Osteoblast (primary cell): Measurements from ENCODE around the gene SPACA7. TPM values are rescaled to one million over a fixed set of nuclear protein-coding genes. Genes with fewer than 3 reads are reported as not detected.
"Not testable (repeated sequence)": the region's sequence is repeated elsewhere in the genome, so short reads cannot be mapped to it uniquely, and the experiment has no call there.

Experiments used
- DNase-seq: peaks from one replicate; pipeline ENCODE4 v3.0.0; 2011; ENCODE audit warnings: low spot score, mixed read lengths; ENCODE audit not compliant: insufficient read length; ENCODE audit errors: missing footprints
- H2AFZ ChIP-seq: 2 replicates; pipeline ENCODE4 v1.6.0; 2011; ENCODE audit warnings: mild to moderate bottlenecking, low read length
- H3K27ac ChIP-seq: 2 replicates; pipeline ENCODE4 v1.5.1; 2011; ENCODE audit warnings: mild to moderate bottlenecking, low read depth, low read length, moderate library complexity
- H3K27me3 ChIP-seq: 2 replicates; pipeline ENCODE4 v1.6.0; 2012; ENCODE audit warnings: mild to moderate bottlenecking, control low read depth, inconsistent platforms, low read length, moderate library complexity; ENCODE audit not compliant: insufficient read depth
- H3K36me3 ChIP-seq: 2 replicates; pipeline ENCODE4 v1.5.1; 2011; ENCODE audit warnings: mild to moderate bottlenecking, low read length, control low read depth, moderate library complexity; ENCODE audit not compliant: insufficient read depth
- H3K4me1 ChIP-seq: 2 replicates; pipeline ENCODE4 v1.5.1; 2011; ENCODE audit warnings: mild to moderate bottlenecking, low read length, control low read depth, moderate library complexity; ENCODE audit not compliant: insufficient read depth
- H3K4me2 ChIP-seq: 2 replicates; pipeline ENCODE4 v1.6.0; 2011; ENCODE audit warnings: mild to moderate bottlenecking, low read length; ENCODE audit not compliant: insufficient read depth
- H3K4me3 ChIP-seq: fragments of 200-600 bp; sonication (generic); 3 replicates; pipeline ENCODE4 v1.5.1; 2012; ENCODE audit warnings: mild to moderate bottlenecking, low read length, inconsistent platforms; ENCODE audit not compliant: insufficient read depth
- H3K79me2 ChIP-seq: 2 replicates; pipeline ENCODE4 v1.6.0; 2012; ENCODE audit warnings: mild to moderate bottlenecking, low read length, control low read depth, inconsistent platforms; ENCODE audit not compliant: insufficient read depth
- H3K9me3 ChIP-seq: 2 replicates; pipeline ENCODE4 v1.5.1; 2011; ENCODE audit warnings: low read depth, low read length, control low read depth
- H4K20me1 ChIP-seq: 2 replicates; pipeline ENCODE4 v1.6.0; 2012; ENCODE audit warnings: mild to moderate bottlenecking, low read length, control low read depth; ENCODE audit not compliant: insufficient read depth
- CTCF ChIP-seq: IDR thresholded peaks from 2 replicates; pipeline ENCODE4 v1.5.1; 2011; ENCODE audit warnings: mild to moderate bottlenecking, low read depth, low read length, moderate library complexity; ENCODE audit errors: extremely low read depth
- total RNA-seq: library from RNA; depleted of rRNA; stranded (reverse); fragments of >200 nt; gene quantifications from 2 replicates; pipeline ENCODE4 v1.2.3, GENCODE V29; 2012

The SPACA7 gene
- total RNA-seq, 1 donor = not detected

DNA sequence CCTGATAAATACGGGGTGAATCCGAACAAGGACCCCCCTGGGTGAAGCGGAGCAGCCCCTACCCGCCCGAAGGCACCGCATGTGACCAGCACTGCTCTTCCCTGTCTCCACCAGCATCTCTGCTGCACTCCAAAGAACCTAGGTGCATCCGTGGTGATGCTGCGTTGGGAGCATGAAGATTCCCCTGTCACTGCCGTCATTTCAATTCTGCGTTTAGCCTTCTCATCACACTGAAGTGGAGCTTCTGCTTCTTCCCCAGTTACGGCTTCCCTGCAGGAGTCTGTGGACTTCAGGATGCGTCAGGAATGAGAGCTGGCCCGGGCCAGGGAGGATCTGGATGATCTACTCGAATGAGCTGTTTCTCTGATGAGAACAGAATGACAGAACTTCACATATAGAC lies 47.9 kb downstream of the SPACA7 start:
- Histone ChIP-seq H3K4me1 (no peaks in the 10 kb centered on the region), H3K27me3 (no peaks in the 10 kb centered on the region), H4K20me1 (no peaks in the 10 kb centered on the region), H2AFZ (no peak overlapping the region), H3K36me3 (no peaks in the 10 kb centered on the region), H3K9me3 (peaks cover 4% of the 10 kb centered on the region), H3K4me2 (no peak overlapping the region), H3K4me3 (no peak overlapping the region), H3K79me2 (no peaks in the 10 kb centered on the region), H3K27ac (no peak overlapping the region)
- no peak for TF ChIP-seq CTCF
- no peak for DNase-seq

- no peaks in the 10 kb centered on the region for H3K79me2 ChIP-seq
- no peaks in the 10 kb centered on the region for H3K36me3 ChIP-seq
- no peak overlapping the region for H3K4me3 ChIP-seq
- no peak overlapping the region for H2AFZ ChIP-seq
- DNase-seq = no peak
- TF ChIP-seq CTCF = no peak
- no peaks in the 10 kb centered on the region for H3K4me1 ChIP-seq
- H3K4me2 ChIP-seq = no peak overlapping the region
- H3K27ac ChIP-seq = no peak overlapping the region
- H3K9me3 ChIP-seq = peaks cover 4% of the 10 kb centered on the region
- no peaks in the 10 kb centered on the region for H4K20me1 ChIP-seq
- no peaks in the 10 kb centered on the region for H3K27me3 ChIP-seq
Observed at GRCh38 chr13:112428704-112429103, 52.5 kb downstream of the SPACA7 start.

DNA sequence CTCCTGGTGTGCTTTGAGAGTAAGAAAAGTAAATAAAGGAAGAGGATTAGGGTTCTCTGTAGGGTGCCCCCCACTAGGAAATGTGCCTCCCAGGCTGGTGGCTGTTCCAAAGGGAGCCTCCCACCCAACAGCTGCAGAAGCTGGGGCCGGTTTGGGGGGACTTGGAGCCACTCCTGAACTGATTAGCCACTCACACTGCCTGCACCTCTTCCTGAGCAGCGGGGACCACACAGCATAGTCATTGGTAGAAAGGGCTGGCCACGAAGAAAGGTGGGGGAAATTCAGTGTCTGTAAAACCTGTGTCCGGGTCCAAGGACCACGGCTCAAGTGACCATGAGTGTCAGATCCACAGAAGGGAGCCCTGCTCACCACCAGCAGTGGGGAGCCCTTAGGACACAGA lies 55.6 kb downstream of the SPACA7 start:
- Histone ChIP-seq H3K36me3 (no peaks in the 10 kb centered on the region), H3K27ac (no peak overlapping the region), H4K20me1 (no peaks in the 10 kb centered on the region), H3K79me2 (no peaks in the 10 kb centered on the region), H3K9me3 (peaks cover 2% of the 10 kb centered on the region), H3K4me1 (no peaks in the 10 kb centered on the region), H3K4me2 (no peak overlapping the region), H2AFZ (no peak overlapping the region), H3K27me3 (no peaks in the 10 kb centered on the region), H3K4me3 (no peak overlapping the region)
- DNase-seq = peak; percentile 53
- no peak for TF ChIP-seq CTCF

- not testable (repeated sequence) for H3K4me3 ChIP-seq, H3K79me2 ChIP-seq, H3K9me3 ChIP-seq, DNase-seq, H3K27ac ChIP-seq, H4K20me1 ChIP-seq, H3K36me3 ChIP-seq, H3K4me1 ChIP-seq, H3K4me2 ChIP-seq, H2AFZ ChIP-seq, H3K27me3 ChIP-seq
Observed at GRCh38 chr13:112432734-112433133, 56.6 kb downstream of the SPACA7 start.

DNA sequence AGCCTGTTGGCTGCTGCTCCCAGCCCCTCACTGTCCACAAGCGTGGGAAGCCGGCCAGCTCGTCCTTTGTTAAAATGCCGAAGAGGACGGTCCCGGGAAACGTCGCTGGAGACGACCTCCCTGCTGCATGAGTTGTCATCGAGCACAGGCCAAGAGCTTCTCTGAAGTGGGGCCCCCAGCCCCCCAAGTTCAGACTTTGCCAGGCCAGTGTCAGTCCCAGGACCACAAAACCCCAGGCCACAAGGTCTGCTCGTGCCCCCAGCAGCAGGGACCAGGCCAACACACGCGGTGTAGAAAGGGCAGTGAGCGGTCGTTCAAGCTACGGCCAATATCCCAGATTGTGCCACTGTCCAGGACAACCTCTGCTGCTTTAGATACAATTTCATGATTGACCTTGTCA lies 57.4 kb downstream of the SPACA7 start:
- not testable (repeated sequence) for H3K36me3 ChIP-seq, H3K4me1 ChIP-seq, H4K20me1 ChIP-seq, H3K27ac ChIP-seq, H3K27me3 ChIP-seq, H3K9me3 ChIP-seq, H2AFZ ChIP-seq, H3K4me2 ChIP-seq, H3K4me3 ChIP-seq, DNase-seq, H3K79me2 ChIP-seq
